Activated B cell treated with CpG ODN at 0.5 μM for 24 hours (primary cell): ENCODE measurements around the gene NEK1. TPM values are rescaled to one million over a fixed set of nuclear protein-coding genes. Genes with fewer than 3 reads are reported as not detected.

Experiments
- ATAC-seq: fragments of 200-7000 bp; cut with Tn5 transposase; one replicate; pipeline ENCODE4 v1.10.0; 2021; ENCODE audit warnings: low read depth, mild to moderate bottlenecking, moderate library complexity
- CTCF ChIA-PET: fragments of 350-600 bp; sonication (Branson Sonifier 250); formaldehyde crosslinking; loops from one replicate; lab custom pipeline; 2021; ENCODE audit warnings: antibody characterized with exemption; lab: Charles Lee
- POLR2A ChIA-PET: fragments of 350-600 bp; sonication (Branson Sonifier 250); formaldehyde crosslinking; loops from one replicate; lab custom pipeline; 2021; ENCODE audit warnings: antibody characterized with exemption; lab: Charles Lee
- DNase-seq: peaks from one replicate; pipeline ENCODE4 v3.0.0; 2022
- H3K27ac Mint-ChIP-seq: one replicate; pipeline ENCODE4 v1.8.0; 2020; ENCODE audit warnings: mixed read lengths
- H3K27me3 Mint-ChIP-seq: one replicate; pipeline ENCODE4 v1.8.0; 2021; ENCODE audit warnings: mixed read lengths
- H3K36me3 Mint-ChIP-seq: one replicate; pipeline ENCODE4 v1.8.0; 2021; ENCODE audit warnings: low read depth, mixed read lengths
- H3K4me1 Mint-ChIP-seq: one replicate; pipeline ENCODE4 v1.8.0; 2021; ENCODE audit warnings: mixed read lengths
- H3K4me3 Mint-ChIP-seq: one replicate; pipeline ENCODE4 v1.8.0; 2020; ENCODE audit warnings: mild to moderate bottlenecking, mixed read lengths
- H3K9me3 Mint-ChIP-seq: one replicate; pipeline ENCODE4 v1.8.0; 2020; ENCODE audit warnings: mixed read lengths
- CTCF ChIP-seq: fragments of 200-600 bp; IDR thresholded peaks from one replicate; pipeline ENCODE4 v1.8.0; 2022; ENCODE audit warnings: antibody characterized with exemption, mild to moderate bottlenecking
- intact Hi-C: fragments of 100-400 bp; cut with micrococcal nuclease; formaldehyde crosslinking; loops from one replicate; pipeline ENCODE4 v1.15.1; 2024
- total RNA-seq: library from RNA; stranded (reverse); gene quantifications from 2 replicates; pipeline ENCODE4 v1.2.3, GENCODE V29; 2022

The NEK1 gene
- total RNA-seq, 1 donor from 2014 or later, result 14.3 TPM

GRCh38 chr4:169603312-169603711 lies 9.1 kb downstream of the NEK1 start:
- H3K27me3 Mint-ChIP-seq, result no peaks in the 10 kb centered on the region
- peaks cover 32% of the 10 kb centered on the region for H3K36me3 Mint-ChIP-seq
- ChIA-PET CTCF (no interaction called here), POLR2A (no interaction called here)
- no peaks in the 10 kb centered on the region for H3K9me3 Mint-ChIP-seq
- H3K27ac Mint-ChIP-seq, result no peak overlapping the region
- ATAC-seq (no peak), DNase-seq (no peak)
- peaks cover 6% of the 10 kb centered on the region for H3K4me1 Mint-ChIP-seq
- H3K4me3 Mint-ChIP-seq, result no peak overlapping the region
- TF ChIP-seq CTCF, result no peak
- intact Hi-C loops, result no loop called here

- DNase-seq (no peak), ATAC-seq (no peak)
- Mint-ChIP-seq H3K27ac (no peak overlapping the region), H3K9me3 (no peaks in the 10 kb centered on the region), H3K36me3 (peaks cover 45% of the 10 kb centered on the region), H3K4me3 (no peak overlapping the region), H3K27me3 (no peaks in the 10 kb centered on the region), H3K4me1 (peaks cover 3% of the 10 kb centered on the region)
- TF ChIP-seq CTCF, result no peak
- ChIA-PET CTCF (interaction anchor here (1.2 kb wide), 1 partner anchor 12 kb away, joined by 3 read pairs; no protein-coding TSS in a partner anchor), POLR2A (interaction anchor here (0.6 kb wide), 2 partner anchors 19 to 1283 kb away, joined by 3 read pairs; partner anchors contain the start of gene CLCN3)
- intact Hi-C loops, result no loop called here
Observed at GRCh38 chr4:169601016-169601771, 11.2 kb downstream of the NEK1 start.

GRCh38 chr4:169594560-169595195 lies 17.7 kb downstream of the NEK1 start:
- Mint-ChIP-seq H3K4me1 (no peaks in the 10 kb centered on the region), H3K9me3 (no peaks in the 10 kb centered on the region), H3K27ac (no peak overlapping the region), H3K4me3 (no peak overlapping the region), H3K27me3 (no peaks in the 10 kb centered on the region), H3K36me3 (peaks cover 44% of the 10 kb centered on the region)
- TF ChIP-seq CTCF, result no peak
- intact Hi-C loops, result no loop called here
- POLR2A ChIA-PET, result interaction anchor here (0.9 kb wide), 1 partner anchor 66 kb away, joined by 3 read pairs; no protein-coding TSS in a partner anchor
- CTCF ChIA-PET, result interaction anchor here (1.0 kb wide), 1 partner anchor 12 kb away, joined by 3 read pairs; no protein-coding TSS in a partner anchor
- DNase-seq, result no peak
- no peak for ATAC-seq

GRCh38 chr4:169593050-169593560 lies 19.3 kb downstream of the NEK1 start:
- POLR2A ChIA-PET, result no interaction called here
- H3K27ac Mint-ChIP-seq, result no peak overlapping the region
- no peak for ATAC-seq
- CTCF ChIA-PET, result interaction anchor here (0.9 kb wide), 1 partner anchor 20 kb away, joined by 3 read pairs; no protein-coding TSS in a partner anchor
- H3K4me1 Mint-ChIP-seq, result no peaks in the 10 kb centered on the region
- intact Hi-C loops, result no loop called here
- TF ChIP-seq CTCF, result no peak
- DNase-seq, result no peak
- no peaks in the 10 kb centered on the region for H3K9me3 Mint-ChIP-seq
- H3K36me3 Mint-ChIP-seq, result peaks cover 43% of the 10 kb centered on the region
- H3K27me3 Mint-ChIP-seq, result no peaks in the 10 kb centered on the region
- no peak overlapping the region for H3K4me3 Mint-ChIP-seq

GRCh38 chr4:169583563-169583962 lies 28.8 kb downstream of the NEK1 start:
- H3K27ac Mint-ChIP-seq, result no peak overlapping the region
- POLR2A ChIA-PET, result no interaction called here
- no peak overlapping the region for H3K4me3 Mint-ChIP-seq
- no peak for TF ChIP-seq CTCF
- ATAC-seq (no peak), DNase-seq (no peak)
- no peaks in the 10 kb centered on the region for H3K4me1 Mint-ChIP-seq
- CTCF ChIA-PET, result no interaction called here
- H3K9me3 Mint-ChIP-seq, result no peaks in the 10 kb centered on the region
- intact Hi-C loops, result no loop called here
- no peaks in the 10 kb centered on the region for H3K27me3 Mint-ChIP-seq
- H3K36me3 Mint-ChIP-seq, result peaks cover 34% of the 10 kb centered on the region
